Stimulated activated effector memory CD8-positive, alpha-beta T cell treated with anti-CD3 and anti-CD28 coated beads, Interleukin-12 subunit alpha, Interleukin-12 subunit beta, amount 100 ng/mL, for 72 hours (primary cell): ENCODE results near the gene CHCHD4.
A peak's percentile ranks its signal among the peaks of the same experiment; 100 is the strongest.

Experiments used
- ATAC-seq: fragments of 150-1000 bp; cut with Tn5 transposase; 2 replicates; pipeline ENCODE4 v1.10.0; 2021
- DNase-seq, 2 donors: peaks; one replicate each; pipeline ENCODE4 v3.0.0; 2021 to 2022; ENCODE audit warnings: low spot score in 2 of 2
- H3K27ac Mint-ChIP-seq: one replicate; pipeline ENCODE4 v1.8.0; 2022; ENCODE audit warnings: mild to moderate bottlenecking, mixed read lengths
- H3K36me3 Mint-ChIP-seq: one replicate; pipeline ENCODE4 v1.8.0; 2022; ENCODE audit warnings: mild to moderate bottlenecking, mixed read lengths
- H3K4me1 Mint-ChIP-seq: one replicate; pipeline ENCODE4 v1.8.0; 2022; ENCODE audit warnings: mixed read lengths
- H3K4me3 Mint-ChIP-seq: one replicate; pipeline ENCODE4 v1.8.0; 2022; ENCODE audit warnings: mild to moderate bottlenecking, mixed read lengths
- H3K9me3 Mint-ChIP-seq: one replicate; pipeline ENCODE4 v1.8.0; 2022; ENCODE audit warnings: mixed read lengths

CHCHD4 gene

DNA sequence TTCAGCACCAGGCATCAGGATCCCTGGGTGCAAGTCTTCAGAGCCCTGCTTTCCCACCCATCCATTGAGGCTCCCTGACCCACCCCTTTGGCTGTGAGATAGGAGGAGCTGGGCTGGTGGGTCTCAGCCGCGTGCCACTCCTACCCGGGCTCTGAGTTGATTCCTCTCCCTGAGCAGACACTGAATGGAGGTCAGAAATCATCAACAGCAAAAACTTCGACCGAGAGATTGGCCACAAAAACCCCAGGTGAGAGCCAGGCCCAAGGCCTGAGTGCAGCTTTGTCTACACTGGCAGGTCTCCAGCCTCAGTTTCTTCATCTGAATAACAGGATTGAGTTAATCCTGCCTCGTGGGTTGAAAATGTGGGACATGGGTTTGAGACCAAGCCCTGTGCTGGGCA lies 8.0 kb upstream of the CHCHD4 start:
- ATAC-seq, result no peak
- peak overlapping the region; percentile 76 for H3K27ac Mint-ChIP-seq
- no peak overlapping the region for H3K4me3 Mint-ChIP-seq
- H3K36me3 Mint-ChIP-seq, result peaks cover 90% of the 10 kb centered on the region
- no peaks in the 10 kb centered on the region for H3K9me3 Mint-ChIP-seq
- DNase-seq, result no peak
- peaks cover 26% of the 10 kb centered on the region for H3K4me1 Mint-ChIP-seq

DNA sequence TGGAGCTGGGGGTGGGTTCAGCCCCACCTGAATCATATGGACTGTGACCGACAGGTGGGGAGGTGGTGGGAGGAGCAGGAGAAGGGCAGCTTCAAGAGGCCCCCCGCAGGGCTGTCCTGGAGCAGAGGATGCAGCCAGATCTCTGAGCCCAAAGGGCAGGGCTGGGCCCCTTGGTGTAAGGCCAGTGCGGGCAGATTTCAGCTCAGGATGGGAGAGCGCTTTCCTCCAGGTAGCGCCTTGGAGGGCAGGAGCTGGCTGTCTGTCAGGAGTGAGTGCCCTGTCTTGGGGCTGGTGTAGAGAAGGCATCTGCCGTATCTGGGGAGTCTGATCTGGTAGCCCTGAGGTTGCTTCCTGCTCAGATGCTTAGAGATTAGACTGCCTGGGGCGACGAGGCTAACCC lies 7.5 kb upstream of the CHCHD4 start:
- H3K36me3 Mint-ChIP-seq, result peaks cover 88% of the 10 kb centered on the region
- H3K27ac Mint-ChIP-seq, result peak overlapping the region; percentile 76
- no peak overlapping the region for H3K4me3 Mint-ChIP-seq
- peaks cover 31% of the 10 kb centered on the region for H3K4me1 Mint-ChIP-seq
- H3K9me3 Mint-ChIP-seq, result no peaks in the 10 kb centered on the region
- DNase-seq (no peak), ATAC-seq (no peak)

DNA sequence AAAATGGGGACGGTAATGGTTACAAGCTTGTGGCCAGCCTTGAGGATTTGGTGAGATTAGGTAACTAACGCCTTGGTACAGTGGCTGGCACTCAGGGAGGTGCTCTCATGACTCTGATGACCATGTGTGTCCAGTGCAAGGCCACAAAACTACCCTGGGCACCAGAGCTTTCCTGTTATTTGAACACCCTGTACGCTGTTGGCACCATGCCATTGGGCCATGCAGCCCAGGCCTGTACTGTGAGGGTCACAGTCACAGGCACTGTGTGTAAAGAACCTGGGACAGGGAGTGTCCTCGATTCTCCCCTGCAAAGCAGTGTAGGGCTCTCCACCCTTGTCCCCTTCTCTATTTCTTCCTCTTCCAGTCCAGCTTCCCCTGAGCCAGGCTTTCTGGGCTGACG lies 6.5 kb upstream of the CHCHD4 start:
- peaks cover 41% of the 10 kb centered on the region for H3K4me1 Mint-ChIP-seq
- no peak for DNase-seq
- H3K27ac Mint-ChIP-seq, result no peak overlapping the region
- peaks cover 86% of the 10 kb centered on the region for H3K36me3 Mint-ChIP-seq
- no peaks in the 10 kb centered on the region for H3K9me3 Mint-ChIP-seq
- ATAC-seq, result no peak
- no peak overlapping the region for H3K4me3 Mint-ChIP-seq

DNA sequence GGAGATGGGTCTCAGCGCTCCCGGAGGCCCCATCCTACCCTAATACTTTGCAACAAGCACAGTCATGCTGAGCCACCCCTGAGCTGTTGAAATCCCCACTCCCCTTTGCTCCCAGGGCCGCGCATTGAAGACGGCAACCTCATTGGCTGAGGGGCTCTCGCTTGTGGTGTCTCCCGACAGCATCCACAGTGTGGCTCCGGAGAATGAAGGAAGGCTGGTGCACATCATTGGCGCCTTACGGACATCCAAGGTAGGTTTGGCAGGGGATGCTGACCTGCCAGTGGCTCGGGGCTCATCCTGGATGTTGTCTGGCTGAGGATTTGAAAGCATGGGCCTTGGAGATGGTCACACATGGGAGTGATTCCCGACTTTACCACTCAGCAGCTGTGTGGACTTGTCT lies 6.0 kb upstream of the CHCHD4 start:
- no peak for ATAC-seq
- Mint-ChIP-seq H3K27ac (no peak overlapping the region), H3K4me1 (peaks cover 41% of the 10 kb centered on the region), H3K4me3 (no peak overlapping the region), H3K36me3 (peaks cover 86% of the 10 kb centered on the region), H3K9me3 (no peaks in the 10 kb centered on the region)
- no peak for DNase-seq

DNA sequence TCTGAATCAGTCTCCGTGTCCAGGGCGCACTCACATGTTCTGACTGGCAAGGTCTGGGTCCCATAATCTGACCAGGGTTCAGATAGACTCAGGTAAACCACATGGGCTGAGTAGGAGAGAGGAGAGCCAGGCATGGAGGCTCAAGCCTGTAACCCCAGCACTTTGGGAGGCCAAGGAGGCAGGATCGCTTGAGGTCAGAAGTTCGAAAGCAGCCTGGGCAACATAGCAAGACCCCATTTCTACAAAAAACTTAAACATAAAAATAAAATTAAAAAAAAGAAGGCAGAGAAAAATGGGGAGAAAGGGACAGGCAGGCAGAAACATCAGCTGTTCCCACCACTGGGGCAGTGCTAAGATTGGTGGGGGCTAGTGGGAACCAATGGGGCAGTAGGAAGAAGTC lies 5.6 kb upstream of the CHCHD4 start:
- no peak for ATAC-seq
- Mint-ChIP-seq H3K4me1 (peaks cover 42% of the 10 kb centered on the region), H3K27ac (peak overlapping the region; percentile 41), H3K9me3 (no peaks in the 10 kb centered on the region), H3K4me3 (no peak overlapping the region), H3K36me3 (peaks cover 86% of the 10 kb centered on the region)
- no peak for DNase-seq

DNA sequence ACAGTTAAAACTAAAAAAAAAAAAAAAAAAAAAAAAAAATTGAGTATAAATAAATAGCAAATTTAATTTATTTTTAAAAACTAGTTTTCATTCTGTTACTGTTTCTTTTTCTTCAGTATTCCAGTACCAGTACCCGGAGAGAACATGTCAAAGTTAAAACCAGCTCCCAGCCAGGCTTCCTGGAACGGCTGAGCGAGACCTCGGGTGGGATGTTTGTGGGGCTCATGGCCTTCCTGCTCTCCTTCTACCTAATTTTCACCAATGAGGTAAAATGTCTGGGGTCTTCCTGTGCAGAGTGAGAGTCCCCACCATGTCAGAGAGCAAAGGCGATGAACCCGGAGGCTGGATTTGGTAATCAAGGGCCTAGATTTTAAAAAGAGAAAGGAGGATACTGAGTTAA lies 4.6 kb upstream of the CHCHD4 start:
- Mint-ChIP-seq H3K4me1 (peaks cover 42% of the 10 kb centered on the region), H3K4me3 (no peak overlapping the region), H3K36me3 (peaks cover 85% of the 10 kb centered on the region), H3K27ac (peak overlapping the region; percentile 41), H3K9me3 (no peaks in the 10 kb centered on the region)
- ATAC-seq, result no peak
- no peak for DNase-seq

DNA sequence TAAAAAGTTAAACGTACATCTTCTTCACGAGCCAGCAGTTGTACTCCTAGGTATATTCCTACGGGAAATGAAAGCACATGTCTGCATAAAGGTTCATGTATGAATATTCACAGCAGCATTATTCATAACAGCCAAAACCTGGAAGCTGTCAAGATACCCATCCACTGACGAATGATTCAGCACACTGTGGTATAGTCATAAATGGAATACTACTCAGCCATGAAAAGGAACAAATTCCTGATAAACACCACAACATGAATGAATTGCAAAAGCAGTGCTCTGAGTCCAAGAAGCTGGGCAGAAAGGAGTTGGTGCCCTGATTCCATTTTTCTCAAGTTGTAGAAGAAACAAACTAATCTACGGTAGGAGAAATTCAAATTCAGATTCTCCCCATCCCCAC lies 4.1 kb upstream of the CHCHD4 start:
- ATAC-seq (no peak), DNase-seq (no peak)
- Mint-ChIP-seq H3K27ac (peak overlapping the region; percentile 82), H3K36me3 (peaks cover 84% of the 10 kb centered on the region), H3K4me1 (peaks cover 45% of the 10 kb centered on the region), H3K9me3 (no peaks in the 10 kb centered on the region), H3K4me3 (no peak overlapping the region)

DNA sequence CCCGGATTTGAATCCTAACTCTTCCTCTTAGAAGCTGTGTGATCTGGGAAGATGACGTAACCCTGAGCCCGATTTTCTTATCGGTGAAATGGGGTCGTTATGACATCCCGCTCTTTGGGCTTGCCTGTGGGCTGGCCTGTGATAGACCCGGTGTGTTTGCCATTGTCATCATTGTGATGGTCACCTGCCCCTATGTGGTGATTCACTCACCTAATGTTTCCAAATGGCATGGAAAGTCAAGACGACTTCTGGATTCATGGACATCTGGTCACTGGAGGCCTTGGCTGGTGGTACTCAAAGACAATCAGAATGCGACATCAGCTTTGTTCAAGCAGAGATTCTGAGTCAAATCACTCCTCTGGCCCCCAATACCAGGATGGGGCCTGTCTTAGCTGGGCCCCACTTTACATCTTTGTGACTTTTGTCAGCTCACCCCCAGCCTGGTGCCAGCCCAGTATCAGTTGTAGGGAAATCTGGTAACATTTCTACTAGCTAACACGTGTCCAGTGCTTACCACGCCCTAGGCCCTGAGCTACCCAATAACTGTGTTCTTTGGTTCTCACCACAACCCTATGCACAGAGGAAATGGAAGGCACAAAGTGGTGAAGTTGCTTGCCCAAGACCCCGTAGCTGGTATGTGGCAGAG lies 3.0 kb upstream of the CHCHD4 start:
- Mint-ChIP-seq H3K4me3 (no peak overlapping the region), H3K27ac (peak overlapping the region; percentile 82), H3K9me3 (no peaks in the 10 kb centered on the region), H3K36me3 (peaks cover 74% of the 10 kb centered on the region), H3K4me1 (peaks cover 56% of the 10 kb centered on the region)
- no peak for ATAC-seq
- DNase-seq, result no peak

DNA sequence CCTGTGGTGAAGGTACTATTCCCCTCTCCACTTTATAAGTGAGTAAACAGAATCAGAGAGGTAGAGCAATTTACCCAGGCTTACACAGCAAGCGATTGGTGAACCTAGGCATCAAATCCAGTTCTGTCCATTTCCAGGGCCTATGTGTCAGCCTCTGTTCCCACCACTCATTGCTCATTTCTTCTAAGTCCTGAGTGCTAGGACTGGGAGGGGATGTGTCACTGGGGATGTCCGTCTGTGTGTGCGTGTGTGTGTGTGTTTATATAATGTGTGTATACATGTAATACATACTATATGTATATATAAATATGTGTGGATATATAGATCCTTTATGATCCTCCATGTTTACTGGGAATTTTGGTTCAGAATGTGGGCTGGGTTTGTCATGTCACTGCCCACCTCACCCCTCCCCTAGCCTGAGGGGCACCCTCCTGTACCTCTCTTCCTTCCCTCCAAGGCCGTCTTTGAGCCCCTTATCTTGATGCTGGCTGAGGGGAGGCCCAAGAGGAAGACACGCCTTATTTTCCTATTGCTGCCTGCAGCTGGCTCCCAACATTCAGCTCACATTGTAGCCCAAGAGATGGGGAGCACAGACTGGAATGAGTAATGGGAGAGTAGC lies 2.3 kb upstream of the CHCHD4 start:
- Mint-ChIP-seq H3K36me3 (peaks cover 67% of the 10 kb centered on the region), H3K4me3 (peak overlapping the region; percentile 97)

DNA sequence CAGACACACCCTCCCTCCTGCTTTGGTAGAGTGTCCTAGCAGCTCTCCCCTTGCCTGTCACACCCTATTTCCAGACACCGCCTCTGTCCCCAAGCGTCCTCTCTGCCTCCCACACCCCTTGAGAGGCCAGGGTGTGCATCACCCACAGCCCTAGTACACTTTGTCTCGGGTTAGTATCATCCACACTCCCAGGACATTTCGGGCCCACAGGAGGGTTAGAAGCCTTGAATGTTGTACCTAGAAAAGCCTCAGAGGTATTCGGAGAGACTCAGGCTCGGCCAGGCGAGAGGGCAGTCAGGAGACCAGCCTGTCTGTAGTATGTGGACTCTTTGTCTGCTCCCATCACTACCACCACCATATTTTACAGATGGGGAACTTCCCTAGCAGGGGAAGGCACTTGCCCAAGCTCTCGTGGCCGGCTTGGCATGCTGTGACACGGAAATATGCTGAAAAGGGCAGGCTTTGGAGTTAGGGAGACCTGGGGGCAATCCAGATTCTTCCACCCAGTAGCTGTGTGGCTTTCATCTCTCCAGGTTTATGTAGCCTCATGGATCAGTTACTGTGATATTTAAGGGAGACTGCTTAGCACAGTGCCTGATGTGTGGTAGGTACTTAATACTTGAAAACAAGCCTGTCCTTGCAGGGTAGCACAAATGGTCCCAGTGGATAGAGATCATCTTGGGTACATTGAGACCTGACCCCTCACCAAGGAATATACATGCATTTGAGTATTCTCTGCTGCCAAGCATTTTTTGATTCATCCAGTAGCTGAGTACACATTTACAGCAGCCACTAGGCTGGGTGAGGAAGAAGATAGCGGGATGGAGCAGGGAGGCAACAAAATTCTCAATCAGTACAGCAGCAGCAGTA lies 1.6 kb upstream of the CHCHD4 start:
- Mint-ChIP-seq H3K4me3 (peak overlapping the region; percentile 97), H3K9me3 (no peaks in the 10 kb centered on the region), H3K27ac (peak overlapping the region; percentile 97), H3K36me3 (peaks cover 64% of the 10 kb centered on the region), H3K4me1 (peaks cover 63% of the 10 kb centered on the region)
- ATAC-seq (no peak), DNase-seq (no peak)

More for the DNA sequence above, 2.3 kb upstream of the CHCHD4 start:
- ATAC-seq (no peak), DNase-seq (no peak)
- no peaks in the 10 kb centered on the region for H3K9me3 Mint-ChIP-seq
- peaks cover 56% of the 10 kb centered on the region for H3K4me1 Mint-ChIP-seq
- H3K27ac Mint-ChIP-seq, result peak overlapping the region; percentile 97

DNA sequence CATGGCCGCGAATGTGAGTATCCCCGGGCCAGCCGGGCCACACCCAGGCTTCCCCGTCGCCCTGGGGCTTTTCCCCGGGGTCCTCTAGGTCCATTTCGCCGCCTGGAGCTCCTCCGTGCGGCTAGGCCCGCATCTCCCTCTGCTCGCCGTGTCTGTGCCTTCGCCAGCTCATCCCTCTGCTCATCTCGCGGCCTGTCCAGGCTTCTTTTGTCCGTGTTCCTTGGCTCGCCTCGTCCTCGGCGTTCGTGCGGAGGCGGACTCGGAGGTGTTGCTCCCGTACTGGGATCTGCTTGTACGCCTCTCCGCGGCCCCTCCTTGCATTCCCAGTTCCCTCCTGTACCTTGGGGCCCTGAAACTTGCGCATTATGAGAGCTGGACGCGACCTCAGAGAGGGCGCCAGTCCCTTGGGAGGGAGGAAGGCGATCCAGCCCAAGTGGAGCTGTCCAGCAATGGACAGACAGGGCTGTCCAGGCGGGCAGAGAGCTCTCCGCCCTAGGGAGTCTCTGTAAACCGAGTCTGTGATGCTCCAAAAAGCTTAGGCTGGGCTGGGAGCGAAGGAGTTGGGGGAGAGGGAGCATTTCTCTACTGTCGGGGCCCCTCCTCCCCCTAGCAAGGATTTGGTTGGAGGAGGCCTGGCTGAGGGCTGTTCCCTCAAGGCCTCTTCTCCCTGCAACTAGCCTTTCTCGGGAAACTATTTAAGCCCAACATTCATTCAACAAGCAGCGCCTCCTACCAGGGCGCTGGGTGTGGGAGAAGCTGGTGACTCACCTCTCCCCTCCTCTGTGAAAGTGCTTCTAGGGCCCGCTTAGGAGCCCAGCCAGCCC lies 735 bp upstream of the CHCHD4 start:
- ATAC-seq (peak; percentile 65), DNase-seq (peak; percentile 27 to 74)
- no peaks in the 10 kb centered on the region for H3K9me3 Mint-ChIP-seq
- peaks cover 67% of the 10 kb centered on the region for H3K4me1 Mint-ChIP-seq
- H3K4me3 Mint-ChIP-seq, result peak overlapping the region; percentile 97
- peak overlapping the region; percentile 97 for H3K27ac Mint-ChIP-seq
- H3K36me3 Mint-ChIP-seq, result peaks cover 64% of the 10 kb centered on the region

DNA sequence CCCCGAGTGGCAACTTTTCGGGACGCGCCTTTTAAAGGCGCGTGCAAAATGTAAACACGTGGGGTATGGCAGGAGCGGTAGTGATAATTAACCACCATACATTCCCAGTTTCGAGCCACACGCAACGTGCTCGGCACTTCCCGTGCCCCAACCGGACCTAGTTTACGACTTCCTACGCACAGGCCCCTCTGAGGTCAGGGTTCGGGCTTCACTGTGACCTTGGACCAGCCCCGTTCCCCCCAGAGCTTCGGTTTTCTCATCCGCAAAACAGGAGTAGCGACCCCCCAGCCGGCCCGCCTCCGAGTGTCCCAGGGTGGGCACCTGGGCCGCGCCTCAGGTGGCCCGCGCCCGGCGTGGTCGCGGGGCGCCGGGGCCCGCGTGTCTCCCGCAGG lies 451 bp downstream of the CHCHD4 start:
- peak overlapping the region; percentile 97 for H3K4me3 Mint-ChIP-seq
- DNase-seq, result no peak
- H3K27ac Mint-ChIP-seq, result peak overlapping the region; percentile 97
- no peaks in the 10 kb centered on the region for H3K9me3 Mint-ChIP-seq
- H3K36me3 Mint-ChIP-seq, result peaks cover 54% of the 10 kb centered on the region
- peak; percentile 33 for ATAC-seq
- peaks cover 72% of the 10 kb centered on the region for H3K4me1 Mint-ChIP-seq

DNA sequence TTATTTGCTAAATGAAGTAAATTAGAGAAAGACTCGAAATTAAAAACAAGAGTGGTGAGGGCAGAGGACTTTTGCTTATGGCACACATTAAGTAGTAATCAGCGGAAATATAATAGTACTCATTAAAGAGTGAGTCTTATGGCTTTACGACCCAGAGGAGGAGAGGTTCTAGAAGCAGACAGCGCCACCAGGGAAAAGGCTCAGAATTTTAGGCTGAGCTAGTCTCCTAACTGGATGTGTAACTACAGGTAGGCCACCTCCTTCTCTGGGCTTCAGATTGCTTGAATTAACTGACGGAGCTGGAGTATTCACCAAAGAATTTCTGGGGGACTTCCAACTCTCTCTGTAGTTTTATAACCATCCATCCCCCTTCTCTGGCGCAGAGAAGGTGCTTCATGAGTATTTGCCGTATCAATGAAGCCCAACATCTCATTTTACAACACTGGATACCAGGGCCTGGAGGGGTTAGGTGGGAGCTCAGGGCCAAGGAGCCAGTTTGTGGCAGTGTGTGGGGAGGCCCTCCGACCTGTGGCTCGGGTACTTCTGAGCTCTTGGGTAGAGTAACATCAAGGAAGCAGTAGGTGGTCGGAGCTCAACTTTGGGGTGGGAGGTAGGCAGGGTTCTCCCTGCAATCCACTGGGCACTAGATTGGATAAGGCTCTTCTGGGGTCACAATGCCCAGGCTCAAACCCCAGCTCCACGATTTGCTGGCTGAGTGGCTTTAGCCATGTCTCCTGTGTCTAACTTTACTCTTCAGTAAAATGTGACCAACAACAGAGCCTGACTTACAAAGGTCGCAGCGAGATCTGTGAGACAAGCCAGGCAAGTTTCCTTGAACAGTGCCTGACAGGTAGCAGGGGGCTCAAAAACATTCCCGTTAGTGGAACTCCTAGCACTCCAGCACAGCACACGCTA lies 1.1 kb downstream of the CHCHD4 start:
- H3K36me3 Mint-ChIP-seq, result peaks cover 47% of the 10 kb centered on the region
- H3K4me1 Mint-ChIP-seq, result peaks cover 68% of the 10 kb centered on the region
- peak overlapping the region; percentile 97 for H3K4me3 Mint-ChIP-seq
- H3K9me3 Mint-ChIP-seq, result no peaks in the 10 kb centered on the region
- H3K27ac Mint-ChIP-seq, result peak overlapping the region; percentile 97
- no peak for ATAC-seq
- DNase-seq, result no peak

DNA sequence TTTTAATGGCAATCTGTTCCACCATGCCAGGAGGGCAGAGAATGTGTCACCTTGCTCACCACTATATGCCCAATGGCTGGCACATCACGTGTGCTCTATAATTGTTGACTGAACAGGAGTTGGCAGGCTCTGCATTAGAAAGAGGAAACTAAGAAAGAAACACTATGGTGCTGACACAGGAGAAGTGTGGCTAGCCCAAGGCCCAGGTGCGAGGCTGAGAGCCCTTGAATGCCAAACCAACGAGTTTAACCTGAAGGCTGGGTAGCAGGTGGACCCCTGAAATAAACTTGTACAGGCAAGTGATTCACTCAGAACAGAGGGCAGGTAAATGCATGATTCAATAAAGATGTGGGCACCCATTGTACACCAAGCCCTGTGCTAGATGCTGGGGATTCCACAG lies 2.4 kb downstream of the CHCHD4 start:
- peak overlapping the region; percentile 97 for H3K27ac Mint-ChIP-seq
- no peak for ATAC-seq

More for the DNA sequence above, 2.4 kb downstream of the CHCHD4 start:
- no peak for DNase-seq
- peaks cover 55% of the 10 kb centered on the region for H3K4me1 Mint-ChIP-seq
- peak overlapping the region; percentile 97 for H3K4me3 Mint-ChIP-seq
- peaks cover 38% of the 10 kb centered on the region for H3K36me3 Mint-ChIP-seq
- no peaks in the 10 kb centered on the region for H3K9me3 Mint-ChIP-seq
